HG02623 (cell line): ENCODE measurements around the gene UNK.
"Not testable (repeated sequence)": the region's sequence is repeated elsewhere in the genome, so short reads cannot be mapped to it uniquely, and the experiment has no call there.

Source experiments
- ATAC-seq: cut with Tn5 transposase; IDR thresholded peaks from one replicate; pipeline ENCODE4 v1.9.1; 2021; ENCODE audit warnings: moderate library complexity; ENCODE audit not compliant: unreplicated experiment

The UNK gene

DNA sequence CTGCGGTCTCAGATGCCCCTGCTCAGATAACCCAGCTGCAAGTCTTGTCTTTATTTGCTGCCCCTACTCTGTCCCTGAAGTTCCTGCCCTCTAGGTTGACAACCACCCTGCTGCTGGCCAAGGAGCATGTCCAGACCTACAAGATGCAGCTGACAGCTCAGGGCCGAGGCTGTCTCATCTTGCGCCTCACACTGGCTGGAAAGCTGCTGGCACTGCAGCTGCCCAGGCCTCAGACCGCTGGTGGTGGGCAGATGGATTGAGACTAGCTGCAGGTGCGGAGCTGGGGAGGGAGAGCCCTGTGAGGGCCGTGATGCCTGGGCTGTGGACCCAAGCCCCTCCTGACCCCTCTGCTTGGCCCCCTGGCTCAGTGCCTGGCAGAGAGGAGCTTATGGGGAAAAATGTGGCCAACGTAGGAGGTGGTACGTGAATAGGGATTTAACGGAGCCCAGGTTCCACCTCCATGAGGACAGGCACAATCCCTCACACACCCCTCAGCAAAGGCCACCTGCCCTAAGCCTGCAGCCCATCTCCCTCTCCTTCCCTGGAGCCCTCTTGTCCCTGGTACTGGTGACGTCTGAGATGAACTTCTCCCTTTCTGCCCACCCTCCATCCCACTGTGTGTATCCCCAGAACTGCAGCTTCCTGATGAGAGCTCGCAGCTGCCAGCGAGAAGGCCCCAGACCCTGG is 11.3 kb upstream of the UNK start:
- no peak for ATAC-seq

GRCh38 chr17:75773808-75774470 is 10.7 kb upstream of the UNK start:
- no peak for ATAC-seq

- no peak for ATAC-seq
Observed at GRCh38 chr17:75774471-75774990, 10.1 kb upstream of the UNK start.

DNA sequence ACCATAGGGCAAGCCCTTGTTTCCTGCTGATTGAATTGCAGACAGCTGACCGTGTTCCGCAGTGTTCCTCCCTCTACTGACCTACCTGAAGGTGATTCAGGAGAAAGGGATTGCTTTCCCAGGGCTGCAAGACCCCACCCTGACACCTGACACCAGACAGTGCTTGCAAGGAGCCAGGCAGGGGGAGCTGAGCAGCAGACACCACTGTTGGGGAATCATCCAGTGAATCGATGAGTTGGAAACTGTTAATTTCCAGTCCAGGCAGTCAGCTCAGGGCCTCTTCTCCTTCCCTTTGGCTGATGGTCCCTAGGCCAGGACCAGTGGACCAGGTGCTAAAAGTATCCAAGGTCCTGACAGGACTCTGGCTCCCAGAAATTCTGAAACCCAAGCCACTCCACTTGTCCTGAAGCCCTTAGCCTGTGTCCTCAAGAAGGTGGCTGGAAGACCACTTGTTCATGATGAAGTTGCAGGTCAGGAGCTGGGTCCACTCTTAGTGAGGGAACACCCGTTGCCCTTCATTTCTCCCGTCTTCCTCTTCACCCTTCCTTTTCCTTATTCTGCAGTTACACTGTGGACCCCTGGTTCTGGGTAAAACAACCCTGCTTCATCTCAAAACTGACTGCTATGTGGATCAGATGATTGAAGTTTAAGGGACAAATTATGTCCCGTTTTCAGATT is 9.5 kb upstream of the UNK start:
- no peak for ATAC-seq

DNA sequence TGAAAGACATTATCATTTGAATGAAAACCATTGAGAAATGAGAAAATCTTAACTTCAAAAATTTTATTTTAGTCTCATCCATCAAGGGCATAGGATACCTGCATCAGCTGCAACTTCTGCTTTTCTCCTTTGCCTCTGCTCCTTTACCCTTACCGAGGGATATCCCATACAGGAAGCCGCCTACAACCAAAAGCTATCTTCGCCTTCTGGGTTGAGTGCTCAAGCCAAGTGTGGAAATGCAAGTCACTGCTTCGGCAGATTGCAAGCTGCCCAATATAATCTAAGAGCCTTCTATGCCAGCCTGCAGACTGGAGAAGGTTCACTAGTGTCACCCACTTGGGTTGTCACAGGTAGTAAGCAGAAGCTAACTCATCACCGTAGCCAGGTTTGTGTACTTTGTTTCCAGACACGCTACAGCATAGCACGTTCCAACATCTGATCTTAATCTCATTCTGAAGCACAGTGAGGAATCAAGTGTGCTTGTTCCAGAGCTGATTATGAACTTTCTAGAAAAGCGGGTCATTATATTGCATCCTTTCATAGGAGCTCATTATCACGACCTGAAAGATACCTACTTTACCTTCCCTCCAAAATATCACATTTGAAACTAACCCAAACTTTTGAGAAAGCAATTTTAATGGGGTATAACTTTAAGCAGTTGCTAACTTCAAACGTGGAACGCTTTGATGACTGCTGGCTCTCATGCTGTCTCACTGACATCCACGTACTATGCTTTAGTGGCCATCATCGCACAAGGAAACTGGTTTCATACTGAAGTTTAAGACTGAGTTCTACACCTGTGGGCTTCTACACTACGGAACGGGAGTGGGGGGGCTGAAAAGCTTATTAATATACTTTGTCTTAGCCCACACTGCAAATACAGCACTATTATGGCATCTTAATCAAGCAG is 8.0 kb upstream of the UNK start:
- no peak for ATAC-seq

- no peak for ATAC-seq
Observed at GRCh38 chr17:75777296-75777922, 7.2 kb upstream of the UNK start.

DNA sequence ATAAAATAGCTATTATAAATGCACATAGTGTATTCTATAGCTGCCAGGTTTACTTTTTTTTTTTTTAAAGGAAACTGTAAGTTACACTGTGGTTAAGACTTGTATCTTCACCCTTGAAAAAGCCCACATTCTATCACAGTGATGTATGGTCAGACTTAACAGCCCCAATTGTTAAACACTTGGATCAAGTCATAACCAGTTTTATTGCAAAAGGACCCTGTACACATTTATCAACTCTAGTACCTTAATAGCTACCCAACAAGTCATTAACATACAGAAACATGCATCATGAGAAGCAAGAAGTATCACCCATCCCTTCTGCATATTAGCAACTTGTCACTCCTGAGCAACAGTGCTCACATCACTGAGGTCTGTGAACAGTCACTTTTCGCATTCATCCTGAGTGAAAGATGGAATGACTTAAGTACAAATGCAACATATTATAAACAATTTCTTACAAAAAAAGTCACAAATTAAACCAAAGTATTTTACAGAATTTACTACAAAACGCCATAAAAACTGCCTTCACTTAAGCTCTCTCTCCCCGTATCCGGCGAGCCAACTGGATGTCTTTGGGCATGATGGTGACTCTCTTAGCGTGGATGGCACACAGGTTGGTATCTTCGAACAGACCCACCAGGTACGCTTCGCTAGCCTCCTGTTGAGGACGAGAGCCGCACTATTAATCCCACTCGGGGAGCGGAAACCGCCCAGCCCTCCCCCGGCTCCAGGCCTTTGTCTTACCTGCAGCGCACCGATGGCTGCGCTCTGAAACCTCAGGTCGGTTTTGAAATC is 6.3 kb upstream of the UNK start:
- not testable (repeated sequence) for ATAC-seq

DNA sequence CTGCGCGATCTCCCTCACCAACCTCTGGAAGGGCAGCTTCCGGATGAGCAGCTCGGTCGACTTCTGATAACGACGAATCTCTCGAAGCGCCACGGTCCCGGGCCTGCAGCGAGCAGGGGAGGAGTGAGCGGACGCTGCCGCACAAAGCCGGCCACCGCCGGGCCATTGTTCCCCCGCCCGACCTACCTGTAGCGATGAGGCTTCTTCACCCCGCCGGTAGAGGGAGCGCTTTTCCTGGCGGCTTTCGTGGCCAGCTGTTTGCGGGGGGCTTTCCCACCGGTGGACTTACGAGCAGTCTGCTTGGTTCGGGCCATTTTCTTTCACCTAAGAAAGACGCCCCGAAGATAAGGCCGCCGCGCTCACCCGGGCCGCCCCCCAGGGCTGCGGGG is 5.8 kb upstream of the UNK start:
- ATAC-seq: peak; percentile 6

GRCh38 chr17:75779250-75779986 is 5.2 kb upstream of the UNK start:
- peak; percentile 53 for ATAC-seq

DNA sequence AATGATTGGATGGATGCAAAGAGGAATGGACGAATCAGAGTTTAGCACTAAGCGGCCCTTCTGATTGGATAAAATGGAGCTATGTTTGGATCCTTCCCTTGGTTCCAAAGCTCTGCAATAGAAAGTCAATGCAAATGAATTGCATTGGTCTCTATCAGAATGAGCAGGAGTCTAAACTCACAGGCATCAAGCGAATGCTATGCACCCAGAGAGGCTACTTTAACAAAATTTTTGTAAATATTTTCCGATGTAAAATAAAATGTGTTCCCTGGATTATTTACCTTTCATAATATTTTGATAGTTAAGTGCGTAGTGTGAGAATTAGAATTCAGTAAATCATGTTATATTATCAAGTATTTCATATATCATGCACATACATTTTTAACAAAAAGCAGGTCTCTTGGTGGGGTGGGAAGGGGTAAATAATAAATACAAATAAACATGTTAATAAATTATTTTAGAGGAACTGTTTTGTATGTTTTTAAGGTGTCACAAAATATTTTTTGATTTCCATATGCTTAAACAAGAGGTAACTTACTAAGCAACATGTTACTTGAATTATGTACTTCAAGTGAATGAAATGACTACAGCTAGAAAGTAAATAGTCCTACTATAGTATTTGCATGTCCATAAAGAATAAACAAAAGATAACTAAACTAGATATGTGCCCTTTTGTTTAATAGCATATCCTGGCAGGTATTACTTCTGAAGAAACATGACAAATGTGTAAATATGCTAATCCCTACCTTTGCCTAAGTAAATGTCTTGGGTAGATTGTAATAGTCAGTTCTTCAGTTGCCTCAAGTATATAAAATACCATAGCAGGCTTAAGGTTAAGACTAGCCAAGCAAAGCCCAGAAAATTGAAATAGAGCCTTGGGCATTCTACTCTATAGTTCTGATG is 4.4 kb upstream of the UNK start:
- no peak for ATAC-seq

DNA sequence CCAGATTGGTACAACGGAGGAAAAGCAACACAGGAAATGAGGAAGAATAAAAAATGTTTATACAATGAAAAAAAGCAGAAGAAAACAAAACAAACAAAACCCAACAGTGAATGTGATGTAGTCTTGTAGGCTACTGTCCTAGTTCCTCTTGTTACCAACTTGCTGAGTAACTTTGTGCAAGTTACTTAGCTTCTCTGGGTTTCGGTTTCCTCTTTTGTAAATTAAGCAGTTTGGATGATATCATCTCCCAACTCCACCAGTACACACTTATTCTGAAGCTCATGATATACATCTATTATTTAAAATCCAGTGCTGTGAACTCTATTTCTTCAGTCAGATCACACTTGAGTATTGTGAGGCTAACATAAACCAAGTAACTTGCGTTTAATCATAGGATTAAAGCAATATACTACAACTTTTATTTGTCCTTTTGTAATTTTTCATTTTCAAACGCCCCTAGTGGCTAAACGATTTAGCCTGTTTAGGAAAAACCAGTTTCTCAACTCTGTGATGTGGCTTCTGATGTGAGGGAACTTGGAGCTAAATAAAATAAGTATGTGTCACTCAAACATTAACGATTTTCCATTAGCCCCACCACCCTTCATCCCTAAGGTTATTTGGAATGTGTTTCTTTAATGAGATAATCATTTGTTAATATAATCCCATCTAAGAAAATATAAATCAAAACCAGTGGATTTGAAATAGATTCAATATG is 1.4 kb upstream of the UNK start:
- no peak for ATAC-seq

DNA sequence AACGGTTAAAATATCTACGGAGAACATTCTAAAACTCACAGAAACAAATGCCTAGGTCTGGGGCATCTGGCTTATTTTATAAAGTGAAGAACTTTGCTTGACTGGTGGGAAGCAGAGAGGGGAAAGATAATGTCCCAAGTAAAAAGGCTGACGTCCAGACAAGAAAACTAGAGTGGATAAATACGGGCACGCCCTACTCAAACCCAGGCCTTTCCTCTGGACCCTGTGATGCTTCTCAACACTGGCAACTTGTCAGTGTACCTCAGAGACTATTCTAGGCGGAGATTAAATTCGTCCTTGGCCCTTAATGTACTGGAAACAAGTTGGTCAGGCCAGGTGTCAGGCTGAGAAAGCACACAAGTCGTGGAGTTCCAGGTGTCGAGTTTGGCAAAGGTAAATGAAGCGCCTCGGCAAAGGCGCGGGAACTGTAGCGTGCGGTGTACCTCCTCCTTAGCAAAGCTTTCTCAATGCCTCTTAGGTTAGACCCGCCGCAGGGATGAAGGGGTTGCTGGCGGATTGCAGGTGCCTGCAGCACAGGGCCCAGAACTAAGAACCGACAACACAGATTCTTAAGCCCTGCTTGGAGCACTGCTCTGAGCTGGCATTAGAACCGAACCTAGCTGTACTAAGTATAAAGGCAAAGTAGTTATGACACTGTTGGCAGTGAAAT is 668 bp upstream of the UNK start:
- no peak for ATAC-seq

DNA sequence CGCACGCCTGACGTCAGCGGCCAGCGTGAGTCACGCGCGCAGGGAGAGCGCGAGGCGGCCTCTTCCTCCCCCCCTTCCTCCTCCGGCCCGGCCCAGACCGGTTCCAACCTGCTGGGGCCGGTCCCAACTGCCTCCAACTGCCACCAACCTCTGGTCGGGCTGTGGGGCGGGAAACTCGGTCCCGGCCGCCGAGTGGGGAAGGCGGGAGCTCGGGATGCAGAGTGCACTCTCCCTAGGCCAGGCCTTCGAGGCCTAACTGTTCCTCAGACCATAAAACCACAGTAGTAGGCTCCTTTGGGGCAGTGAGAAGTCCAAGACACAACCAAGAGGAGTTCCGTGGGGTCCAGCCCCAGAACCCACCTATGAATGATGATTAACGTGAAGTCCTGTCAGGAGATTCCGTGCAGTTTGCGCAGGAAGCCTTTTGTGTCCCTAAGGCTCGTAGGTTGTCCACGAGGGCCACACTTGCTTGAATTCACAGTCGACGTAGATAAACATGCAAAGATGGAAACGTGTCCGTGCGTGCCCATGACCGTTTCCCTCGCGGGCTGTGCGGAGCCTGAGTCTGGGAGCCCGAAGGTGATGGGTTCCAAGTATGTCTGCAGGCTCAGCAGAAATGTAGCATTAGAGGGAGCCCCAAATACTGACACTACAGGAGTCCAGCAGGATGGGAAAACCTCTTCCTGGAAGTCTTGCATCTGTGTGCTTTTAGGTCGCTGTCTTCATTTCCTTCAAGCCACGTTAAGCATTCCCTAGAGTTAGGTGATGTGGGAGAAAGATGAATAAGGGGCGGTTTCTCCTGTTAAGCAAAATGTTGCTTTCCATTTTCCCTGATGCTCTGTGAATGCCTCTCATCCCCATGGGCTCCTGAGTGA is 647 bp downstream of the UNK start:
- ATAC-seq: peak; percentile 66

GRCh38 chr17:75791254-75791653 is 6.6 kb downstream of the UNK start:
- ATAC-seq: no peak

DNA sequence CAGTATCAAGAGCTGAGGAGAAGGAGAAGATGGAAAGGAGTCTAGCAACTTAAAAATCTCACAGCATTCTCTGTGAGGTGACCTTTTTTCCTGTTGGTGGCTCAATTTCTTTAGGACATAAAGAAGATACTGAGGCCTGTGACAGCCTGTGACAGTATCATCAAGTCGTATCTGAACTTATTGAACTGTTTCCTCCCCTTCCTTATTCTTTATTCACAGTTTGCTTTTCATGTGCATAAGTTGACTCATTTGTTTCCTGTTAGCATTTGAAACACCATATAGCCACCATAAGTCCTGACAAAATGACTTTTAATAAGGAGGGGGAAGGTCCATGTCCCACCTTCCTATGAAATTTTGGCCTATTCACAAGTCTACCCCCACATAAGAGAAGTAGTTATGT is 8.9 kb downstream of the UNK start:
- no peak for ATAC-seq
